Retinal pigment epithelial cell (primary cell): ENCODE results near the gene SPOCK2.

Source experiments
- DNase-seq: peaks from one replicate; pipeline ENCODE4 v3.0.0-alpha.2; 2010; ENCODE audit warnings: low read depth
- H3K4me3 ChIP-seq: 2 replicates; pipeline ENCODE4 v1.5.1; 2011; ENCODE audit warnings: mild to moderate bottlenecking, low read length, control low read depth, moderate library complexity
- CTCF ChIP-seq: conservative IDR thresholded peaks from 2 replicates; pipeline ENCODE4 v1.5.1; 2011; ENCODE audit warnings: low read depth, low read length, control low read depth, inconsistent platforms

The SPOCK2 gene

GRCh38 chr10:72074574-72075375 is 13.6 kb downstream of the SPOCK2 start:
- DNase-seq, result no peak
- no peak for TF ChIP-seq CTCF
- H3K4me3 ChIP-seq, result no peak overlapping the region

- no peak for TF ChIP-seq CTCF
These were observed 14.4 kb downstream of the SPOCK2 start for GRCh38 chr10:72073708-72074573.

GRCh38 chr10:72072639-72073038 is 15.7 kb downstream of the SPOCK2 start:
- TF ChIP-seq CTCF, result no peak
- no peak for DNase-seq
- H3K4me3 ChIP-seq, result no peak overlapping the region

More at GRCh38 chr10:72073708-72074573, 14.4 kb downstream of the SPOCK2 start:
- DNase-seq, result no peak
- no peak overlapping the region for H3K4me3 ChIP-seq

GRCh38 chr10:72072046-72072445 is 16.3 kb downstream of the SPOCK2 start:
- no peak for DNase-seq
- no peak overlapping the region for H3K4me3 ChIP-seq
- no peak for TF ChIP-seq CTCF

- peak; percentile 54 for TF ChIP-seq CTCF
- H3K4me3 ChIP-seq, result no peak overlapping the region
- no peak for DNase-seq
These were observed 18.4 kb downstream of the SPOCK2 start for GRCh38 chr10:72069751-72070526.

GRCh38 chr10:72068901-72069446 is 19.4 kb downstream of the SPOCK2 start:
- no peak for TF ChIP-seq CTCF
- H3K4me3 ChIP-seq, result no peak overlapping the region
- no peak for DNase-seq
